Endothelial cell of umbilical vein (primary cell): ENCODE measurements around the gene OR14A16. TPM values are rescaled to one million over a fixed set of nuclear protein-coding genes. Genes with fewer than 3 reads are reported as not detected.

ENCODE experiments used
- Bru-seq: library from RNA; stranded (reverse); fragments of 400-500 nt; gene quantifications from one replicate; lab custom pipeline; 2021; lab: Mats Ljungman, UMichigan
- BruChase-seq, 2 experiments: library from RNA; stranded (reverse); fragments of 400-500 nt; gene quantifications; one replicate each; lab custom pipeline; 2021; lab: Mats Ljungman, UMichigan
- BruUV-seq: library from RNA; stranded (reverse); fragments of 400-500 nt; replicated peaks from 2 replicates; lab custom pipeline; 2021; lab: Mats Ljungman, UMichigan
- CTCF ChIA-PET: fragments of 300-600, 350-600 bp; sonication (Branson Sonifier 250); formaldehyde crosslinking; loops from one replicate; lab custom pipeline; 2021; ENCODE audit warnings: antibody characterized with exemption, inconsistent platforms; lab: Charles Lee
- POLR2A ChIA-PET: fragments of 300-600, 350-600 bp; sonication (Branson Sonifier 250); formaldehyde crosslinking; loops from one replicate; lab custom pipeline; 2021; ENCODE audit warnings: antibody characterized with exemption, inconsistent platforms; lab: Charles Lee
- DNase-seq: peaks from one replicate; pipeline ENCODE4 v3.0.0-alpha.2; 2011; ENCODE audit warnings: low read depth, low spot score
- FAIRE-seq: peaks from 2 replicates; lab custom pipeline; 2011; peaks lifted over from hg19 to GRCh38; lab: Jason Lieb, UNC
- H2AFZ ChIP-seq: 2 replicates; pipeline ENCODE4 v1.6.0; 2012; ENCODE audit warnings: low read depth, low read length, control low read depth, inconsistent platforms
- H3K27ac ChIP-seq: 2 replicates; pipeline ENCODE4 v1.5.1; 2011; ENCODE audit warnings: low read depth, mild to moderate bottlenecking, control low read depth, low read length, moderate library complexity; ENCODE audit not compliant: insufficient read depth
- H3K27me3 ChIP-seq, 2 experiments: 2 replicates each; pipeline versions ENCODE4 v1.6.0 to v1.6.1; 2011; ENCODE audit warnings: low read length in 2 of 2, mixed read lengths in 1 of 2; ENCODE audit not compliant: control insufficient read depth in 2 of 2, insufficient read depth in 2 of 2
- H3K36me3 ChIP-seq, 2 experiments: 2 replicates in 1 of 2; 3 replicates in 1 of 2; pipeline ENCODE4 v1.5.1; 2011; ENCODE audit warnings: low read length in 2 of 2, mild to moderate bottlenecking in 1 of 2, moderate library complexity in 1 of 2; ENCODE audit not compliant: control insufficient read depth in 2 of 2, insufficient read depth in 2 of 2; ENCODE audit errors: extremely low read depth in 1 of 2
- H3K4me1 ChIP-seq: 3 replicates; pipeline ENCODE4 v1.5.1; 2011; ENCODE audit warnings: mild to moderate bottlenecking, low read length; ENCODE audit not compliant: control insufficient read depth, insufficient read depth; ENCODE audit errors: extremely low read depth
- H3K4me2 ChIP-seq: 2 replicates; pipeline ENCODE4 v1.6.1; 2011; ENCODE audit warnings: low read length, control low read depth, mixed read lengths; ENCODE audit not compliant: insufficient read depth
- H3K4me3 ChIP-seq, 3 experiments: fragments of 200-600 bp in 1 of 3; sonication (generic), shearing (Covaris generic) in 1 of 3; replicated peaks in 1 of 3; 2 replicates each; pipeline ENCODE4 v1.5.1; 2011 to 2016; ENCODE audit warnings: control low read depth in 3 of 3, low read length in 3 of 3, mild to moderate bottlenecking in 2 of 3, inconsistent platforms in 1 of 3, low read depth in 1 of 3, moderate library complexity in 1 of 3; ENCODE audit not compliant: insufficient read depth in 1 of 3
- H3K79me2 ChIP-seq: 2 replicates; pipeline ENCODE4 v1.6.0; 2012; ENCODE audit warnings: low read length, inconsistent platforms; ENCODE audit not compliant: control insufficient read depth, insufficient read depth
- H3K9ac ChIP-seq: replicated peaks from 2 replicates; pipeline ENCODE3; 2011; ENCODE audit warnings: low read length, control low read depth; ENCODE audit not compliant: insufficient read depth; ENCODE audit errors: extremely low read depth
- H3K9me1 ChIP-seq: replicated peaks from 3 replicates; pipeline ENCODE4 v1.6.0; 2011; ENCODE audit warnings: mild to moderate bottlenecking, low read length; ENCODE audit not compliant: control insufficient read depth, insufficient read depth; ENCODE audit errors: extremely low read depth
- H3K9me3 ChIP-seq: replicated peaks from 2 replicates; pipeline ENCODE4 v1.5.1; 2012; ENCODE audit warnings: low read length, inconsistent platforms; ENCODE audit not compliant: control insufficient read depth, insufficient read depth
- H4K20me1 ChIP-seq: replicated peaks from 2 replicates; pipeline ENCODE3; 2011; ENCODE audit warnings: mild to moderate bottlenecking, low read length; ENCODE audit not compliant: control insufficient read depth, insufficient read depth; ENCODE audit errors: extremely low read depth
- EZH2 ChIP-seq: IDR thresholded peaks from 2 replicates; pipeline ENCODE4 v1.6.1; 2012; ENCODE audit warnings: borderline replicate concordance, low read depth, mild to moderate bottlenecking, moderate library complexity, low read length, inconsistent platforms; ENCODE audit not compliant: severe bottlenecking
- FOS ChIP-seq: IDR thresholded peaks from 2 replicates; pipeline ENCODE4 v1.6.1; 2011; ENCODE audit warnings: mild to moderate bottlenecking, low read length, moderate library complexity, borderline replicate concordance; ENCODE audit not compliant: insufficient read depth
- GATA2 ChIP-seq: IDR thresholded peaks from 2 replicates; pipeline ENCODE4 v1.7.0; 2011; ENCODE audit warnings: low read depth, mild to moderate bottlenecking, moderate library complexity, mixed read lengths, low read length; ENCODE audit not compliant: insufficient read length, insufficient read depth
- JUN ChIP-seq: IDR thresholded peaks from 2 replicates; pipeline ENCODE4 v1.6.1; 2011; ENCODE audit warnings: borderline replicate concordance, low read depth; ENCODE audit not compliant: insufficient read length, insufficient read depth
- MYC ChIP-seq: IDR thresholded peaks from one replicate; pipeline ENCODE4 v1.6.1; 2011; ENCODE audit warnings: mild to moderate bottlenecking, low read depth, low read length
- POLR2A ChIP-seq: IDR thresholded peaks from 2 replicates; pipeline ENCODE4 v1.6.1; 2012; ENCODE audit warnings: low read depth, mild to moderate bottlenecking, control low read depth, low read length
- POLR2AphosphoS5 ChIP-seq: IDR thresholded peaks from 2 replicates; pipeline ENCODE4 v1.6.1; 2012; ENCODE audit warnings: low read depth, mild to moderate bottlenecking, control low read depth, low read length, moderate library complexity; ENCODE audit not compliant: insufficient read depth
- dilution Hi-C: fragments of 300-500 bp; cut with MboI; formaldehyde crosslinking; loops from one replicate; pipeline ENCODE4 v1.15.0; 2019; ENCODE audit warnings: low sequenced_read_pairs; ENCODE audit not compliant: extremely low pct_ligation_motif_present
- intact Hi-C: fragments of 100-400 bp; cut with micrococcal nuclease; formaldehyde crosslinking; loops from one replicate; pipeline ENCODE4 v1.10.0; 2022
- long read RNA-seq: library from polyadenylated mRNA; stranded (forward); transcript quantifications from one replicate; pipeline ENCODE4 v2.0.0, GENCODE V29; 2021
- polyA minus RNA-seq, 3 experiments: library from RNA; depleted of rRNA, polyadenylated mRNA; stranded (reverse); fragments of >200 nt; gene quantifications; 1 replicate in 1 of 3; 2 replicates in 2 of 3; pipeline ENCODE4 v1.2.3, GENCODE V29; 2011
- polyA plus RNA-seq, 4 experiments: library from polyadenylated mRNA; depleted of rRNA in 3 of 4; stranded (reverse) in 3 of 4; unstranded in 1 of 4; fragments of >200 nt; gene quantifications; 2 replicates each; pipeline versions ENCODE4 v1.2.1 to v1.2.3, GENCODE V29; 2011 to 2012; ENCODE audit warnings: missing spikeins in 1 of 4
- total RNA-seq: library from RNA; stranded (reverse); gene quantifications from 2 replicates; pipeline ENCODE4 v1.2.3, GENCODE V29; 2021
- TF ChIP-seq, protein P1 (sequence below): IDR thresholded peaks from 2 replicates; pipeline ENCODE4 v1.6.1; 2011; ENCODE audit not compliant: insufficient read depth, insufficient read length
- TF ChIP-seq, protein P2 (sequence below), 2 donors: IDR thresholded peaks; 1 replicate in 1 of 2; 2 replicates in 1 of 2; pipeline ENCODE4 v1.5.1; 2011; ENCODE audit warnings: low read length in 2 of 2, mild to moderate bottlenecking in 2 of 2, moderate library complexity in 2 of 2, control low read depth in 1 of 2, inconsistent platforms in 1 of 2, low read depth in 1 of 2; ENCODE audit not compliant: insufficient read depth in 1 of 2; ENCODE audit errors: extremely low read depth in 1 of 2

Gene OR14A16
- total RNA-seq (not detected in 2 replicates), polyA plus RNA-seq (not detected in 2 replicates), polyA minus RNA-seq (not detected in 2 replicates), Bru-seq, nascent RNA (not detected), BruChase-seq, experiment 1, labeled RNA remaining after a 6-hour chase (not detected), BruChase-seq, experiment 2, labeled RNA remaining after a 2-hour chase (not detected)
- not detected in 2 replicates for polyA plus RNA-seq (2011; cell fraction: cytosol; rRNA removed)
- not detected in 2 replicates for polyA plus RNA-seq (2011; cell fraction: nucleus; rRNA removed)
- not detected in 2 replicates for polyA plus RNA-seq (2012)
- not detected for polyA minus RNA-seq (2011; cell fraction: cytosol; rRNA and poly(A)+ RNA removed)
- not detected in 2 replicates for polyA minus RNA-seq (2011; cell fraction: nucleus; rRNA and poly(A)+ RNA removed)
- long read RNA-seq = 0 reads

DNA sequence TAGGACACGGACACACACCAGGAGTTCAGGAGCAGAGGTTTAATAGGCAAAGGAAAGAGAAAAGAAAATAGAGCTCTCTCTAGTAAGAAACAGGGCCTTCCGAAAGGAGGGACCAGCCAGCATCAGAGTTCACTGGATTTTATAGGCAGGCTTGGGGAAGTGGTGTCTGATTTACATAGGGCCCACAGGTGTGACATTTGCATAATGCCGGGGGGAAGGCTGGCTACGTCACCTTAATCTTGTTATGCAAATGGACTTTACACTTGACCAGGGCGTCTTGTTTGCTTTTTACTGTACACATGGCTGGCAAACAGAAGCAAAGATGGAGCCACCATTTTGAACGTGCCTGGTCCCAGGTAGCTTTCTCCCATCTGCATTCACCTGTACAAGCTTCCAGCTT lies at the start of gene OR14A16:
OR14A16 (minus strand) TSS at position 97 of the 400 bp plus-strand sequence. CDS start 8,390 bp downstream, outside the sequence.
- H3K27me3 ChIP-seq = no peaks in the 10 kb centered on the region
- H3K9me3 ChIP-seq = peaks cover 3% of the 10 kb centered on the region
- no peak within 1 kb of the TSS for H3K4me2 ChIP-seq
- H3K9me1 ChIP-seq = no peaks in the 10 kb centered on the region
- H3K79me2 ChIP-seq = no peaks in the 10 kb centered on the region
- no peak within 1 kb of the TSS for H3K27ac ChIP-seq
- POLR2A ChIA-PET = no interaction called here
- intact Hi-C loops = no loop called here
- CTCF ChIA-PET = no interaction called here
- no peak within 1 kb of the TSS for H2AFZ ChIP-seq
- TF ChIP-seq, protein P1, sequence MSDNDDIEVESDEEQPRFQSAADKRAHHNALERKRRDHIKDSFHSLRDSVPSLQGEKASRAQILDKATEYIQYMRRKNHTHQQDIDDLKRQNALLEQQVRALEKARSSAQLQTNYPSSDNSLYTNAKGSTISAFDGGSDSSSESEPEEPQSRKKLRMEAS = no peak
- TF ChIP-seq MYC (no peak), JUN (no peak), POLR2A (no peak), GATA2 (no peak), FOS (no peak), EZH2 (no peak), POLR2AphosphoS5 (no peak)
- TF ChIP-seq, protein P2, sequence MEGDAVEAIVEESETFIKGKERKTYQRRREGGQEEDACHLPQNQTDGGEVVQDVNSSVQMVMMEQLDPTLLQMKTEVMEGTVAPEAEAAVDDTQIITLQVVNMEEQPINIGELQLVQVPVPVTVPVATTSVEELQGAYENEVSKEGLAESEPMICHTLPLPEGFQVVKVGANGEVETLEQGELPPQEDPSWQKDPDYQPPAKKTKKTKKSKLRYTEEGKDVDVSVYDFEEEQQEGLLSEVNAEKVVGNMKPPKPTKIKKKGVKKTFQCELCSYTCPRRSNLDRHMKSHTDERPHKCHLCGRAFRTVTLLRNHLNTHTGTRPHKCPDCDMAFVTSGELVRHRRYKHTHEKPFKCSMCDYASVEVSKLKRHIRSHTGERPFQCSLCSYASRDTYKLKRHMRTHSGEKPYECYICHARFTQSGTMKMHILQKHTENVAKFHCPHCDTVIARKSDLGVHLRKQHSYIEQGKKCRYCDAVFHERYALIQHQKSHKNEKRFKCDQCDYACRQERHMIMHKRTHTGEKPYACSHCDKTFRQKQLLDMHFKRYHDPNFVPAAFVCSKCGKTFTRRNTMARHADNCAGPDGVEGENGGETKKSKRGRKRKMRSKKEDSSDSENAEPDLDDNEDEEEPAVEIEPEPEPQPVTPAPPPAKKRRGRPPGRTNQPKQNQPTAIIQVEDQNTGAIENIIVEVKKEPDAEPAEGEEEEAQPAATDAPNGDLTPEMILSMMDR (IDR thresholded peaks at IDR 0.05; ENCODE audit: extremely low read depth in 1 of 2, insufficient read depth in 1 of 2, low read depth in 1 of 2, low read length in 2 of 2) = no peak
- DNase-seq (no peak), FAIRE-seq (no peak)
- dilution Hi-C loops = no loop called here
- no peak within 1 kb of the TSS for H3K4me3 ChIP-seq
- no peaks in the 10 kb centered on the region for H3K36me3 ChIP-seq
- no peaks in the 10 kb centered on the region for H3K4me1 ChIP-seq
- H4K20me1 ChIP-seq = no peaks in the 10 kb centered on the region
- BruUV-seq = no TSS peak
- no peak within 1 kb of the TSS for H3K9ac ChIP-seq
